ENCODE data around the gene ZBTB2.
A peak's percentile ranks its signal among the peaks of the same experiment; 100 is the strongest.

Gene ZBTB2

DNA sequence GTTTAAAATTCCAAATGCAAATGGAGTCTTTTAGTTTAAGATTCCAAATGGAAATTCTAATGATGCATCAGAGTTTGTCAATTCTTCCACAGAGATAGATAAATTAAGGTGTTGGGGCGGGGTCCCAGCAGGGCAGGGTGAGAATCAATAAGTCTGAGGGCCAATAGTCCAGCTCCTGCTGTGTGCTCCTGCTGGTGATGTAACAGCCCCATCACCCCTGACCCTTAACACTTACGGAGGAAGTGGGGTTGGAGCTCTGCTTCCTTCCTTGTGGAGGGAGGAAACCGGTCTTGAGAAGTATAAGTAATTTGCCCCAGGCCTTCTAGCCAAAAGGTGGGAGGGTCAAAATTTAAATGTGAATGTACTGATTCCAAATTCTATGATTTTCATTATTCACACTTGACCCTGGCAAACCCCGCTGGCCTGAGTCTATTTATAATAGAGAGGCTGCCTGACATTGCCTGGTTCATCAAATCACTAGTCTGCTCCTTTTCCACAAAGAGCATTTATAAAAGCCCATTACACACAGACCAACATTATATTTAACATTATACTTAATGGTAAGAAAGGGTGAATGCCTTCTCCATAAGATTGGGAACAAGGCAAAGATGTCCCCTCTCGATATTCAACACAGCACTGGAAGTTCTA is 17.2 kb downstream of the ZBTB2 start:
- H3K4me3 ChIP-seq (ENCODE audit: low read depth, low read length) = no peak overlapping the region
- no peak for DNase-seq
- TF ChIP-seq, protein P1, sequence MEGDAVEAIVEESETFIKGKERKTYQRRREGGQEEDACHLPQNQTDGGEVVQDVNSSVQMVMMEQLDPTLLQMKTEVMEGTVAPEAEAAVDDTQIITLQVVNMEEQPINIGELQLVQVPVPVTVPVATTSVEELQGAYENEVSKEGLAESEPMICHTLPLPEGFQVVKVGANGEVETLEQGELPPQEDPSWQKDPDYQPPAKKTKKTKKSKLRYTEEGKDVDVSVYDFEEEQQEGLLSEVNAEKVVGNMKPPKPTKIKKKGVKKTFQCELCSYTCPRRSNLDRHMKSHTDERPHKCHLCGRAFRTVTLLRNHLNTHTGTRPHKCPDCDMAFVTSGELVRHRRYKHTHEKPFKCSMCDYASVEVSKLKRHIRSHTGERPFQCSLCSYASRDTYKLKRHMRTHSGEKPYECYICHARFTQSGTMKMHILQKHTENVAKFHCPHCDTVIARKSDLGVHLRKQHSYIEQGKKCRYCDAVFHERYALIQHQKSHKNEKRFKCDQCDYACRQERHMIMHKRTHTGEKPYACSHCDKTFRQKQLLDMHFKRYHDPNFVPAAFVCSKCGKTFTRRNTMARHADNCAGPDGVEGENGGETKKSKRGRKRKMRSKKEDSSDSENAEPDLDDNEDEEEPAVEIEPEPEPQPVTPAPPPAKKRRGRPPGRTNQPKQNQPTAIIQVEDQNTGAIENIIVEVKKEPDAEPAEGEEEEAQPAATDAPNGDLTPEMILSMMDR (IDR thresholded peaks at IDR 0.05; ENCODE audit: low read depth, low read length) = no peak
- no peaks in the 10 kb centered on the region for H3K27me3 ChIP-seq
- peaks cover 7% of the 10 kb centered on the region for H3K4me1 ChIP-seq
- peaks cover 20% of the 10 kb centered on the region for H3K36me3 ChIP-seq
- H3K9me3 ChIP-seq = no peaks in the 10 kb centered on the region

DNA sequence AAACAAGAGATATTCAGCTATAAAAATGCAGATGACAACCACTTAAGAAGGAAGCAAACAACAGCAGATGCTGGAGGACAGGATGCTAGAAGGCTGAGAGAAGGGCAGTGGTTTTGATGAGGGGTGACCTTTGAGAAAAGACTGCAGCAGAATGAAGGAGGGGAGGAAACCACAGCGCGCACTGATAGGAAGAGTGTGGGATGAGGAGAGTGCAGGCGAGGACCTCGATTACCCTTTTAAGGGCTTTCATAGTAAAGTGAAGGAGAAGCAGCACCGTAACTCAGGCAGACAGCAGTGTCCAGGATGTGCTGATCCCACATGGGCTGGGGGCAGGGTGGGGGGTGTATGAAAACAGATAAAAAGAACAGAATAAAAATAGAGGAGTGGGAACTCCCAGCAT is 19.2 kb downstream of the ZBTB2 start:
- Histone ChIP-seq H3K9me3 (no peaks in the 10 kb centered on the region), H3K4me1 (peaks cover 7% of the 10 kb centered on the region), H3K36me3 (peaks cover 20% of the 10 kb centered on the region), H3K27me3 (no peaks in the 10 kb centered on the region), H3K4me3 (ENCODE audit: low read depth, low read length) (no peak overlapping the region)
- TF ChIP-seq, protein P1 (IDR thresholded peaks at IDR 0.05; ENCODE audit: low read depth, low read length) = no peak
- no peak for DNase-seq

DNA sequence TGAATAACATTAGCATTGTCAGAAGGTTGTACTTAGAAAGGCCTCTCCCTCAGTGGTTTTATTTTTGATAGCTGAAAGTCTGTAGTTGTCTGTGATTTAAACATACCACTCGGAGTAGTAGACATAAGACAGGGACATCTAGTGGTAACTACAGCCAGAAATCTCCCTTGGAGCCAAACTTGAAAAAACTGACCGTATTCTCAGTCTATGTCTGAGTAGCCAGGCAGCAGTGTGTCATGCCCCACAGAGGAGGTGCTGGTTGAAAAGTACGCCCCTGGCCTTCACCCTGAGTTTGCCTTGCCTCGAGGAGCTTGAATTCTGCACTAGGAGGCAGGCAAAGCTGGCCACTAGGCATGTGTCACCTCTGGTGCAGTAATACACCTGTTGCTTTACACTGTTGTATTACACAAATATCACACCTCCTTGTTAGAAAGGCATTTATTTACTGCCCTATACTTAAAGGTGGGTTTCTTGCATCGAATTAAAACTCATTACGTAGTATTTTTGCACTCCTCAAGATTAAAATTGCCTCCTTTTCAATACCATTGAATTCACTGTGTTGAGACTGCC is 20.8 kb downstream of the ZBTB2 start:
- Histone ChIP-seq H3K9me3 (no peaks in the 10 kb centered on the region), H3K27me3 (no peaks in the 10 kb centered on the region), H3K4me1 (peaks cover 7% of the 10 kb centered on the region), H3K36me3 (peaks cover 29% of the 10 kb centered on the region), H3K4me3 (ENCODE audit: low read depth, low read length) (no peak overlapping the region)
- TF ChIP-seq, protein P1 (IDR thresholded peaks at IDR 0.05; ENCODE audit: low read depth, low read length) = peak; percentile 16; the same call in 1 of the 2 replicates
- no peak for DNase-seq

DNA sequence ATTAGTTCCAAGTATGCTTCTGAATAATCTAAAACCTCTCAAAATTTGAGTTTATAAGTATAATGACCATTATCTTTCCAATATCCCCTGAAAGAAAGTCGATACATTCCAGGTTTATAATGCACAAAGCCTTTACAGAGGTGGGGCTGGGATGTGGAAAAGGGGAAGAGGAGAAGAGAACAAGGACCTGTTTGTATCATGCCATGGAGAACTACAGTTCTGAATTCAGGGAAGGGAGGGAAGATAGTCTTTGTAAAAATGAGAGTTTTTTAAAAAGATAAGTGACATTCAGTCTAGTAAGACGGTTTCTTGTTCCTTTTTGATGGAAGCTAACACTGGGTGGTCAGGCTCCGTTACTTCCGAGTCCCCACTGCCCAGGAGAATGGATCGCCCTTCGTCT is 26.1 kb downstream of the ZBTB2 start:
- DNase-seq = no peak
- Histone ChIP-seq H3K27me3 (no peaks in the 10 kb centered on the region), H3K4me3 (ENCODE audit: low read depth, low read length) (no peak overlapping the region), H3K36me3 (peaks cover 30% of the 10 kb centered on the region), H3K4me1 (no peaks in the 10 kb centered on the region), H3K9me3 (no peaks in the 10 kb centered on the region)
- TF ChIP-seq, protein P1 (IDR thresholded peaks at IDR 0.05; ENCODE audit: low read depth, low read length) = no peak

DNA sequence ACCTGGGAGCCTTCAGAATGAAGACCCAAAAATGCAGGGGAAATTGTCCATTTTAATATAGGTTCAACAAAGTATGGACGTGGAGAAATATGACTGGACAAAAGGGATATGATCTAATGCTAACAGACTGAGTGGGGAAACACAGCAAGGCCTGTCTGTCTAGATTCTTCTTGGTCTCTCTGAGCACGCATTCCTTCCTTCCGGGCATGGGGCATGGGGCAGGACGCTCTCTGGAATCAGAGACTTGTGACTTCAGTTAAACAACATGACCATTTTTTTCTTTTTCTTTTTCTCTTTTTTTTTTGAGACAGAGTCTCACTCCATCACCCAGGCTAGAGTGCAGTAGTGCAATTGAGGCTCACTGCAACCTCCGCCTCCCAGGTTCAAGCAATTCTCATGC is 31.9 kb downstream of the ZBTB2 start:
- H3K4me1 ChIP-seq = no peaks in the 10 kb centered on the region
- TF ChIP-seq, protein P1 (IDR thresholded peaks at IDR 0.05; ENCODE audit: low read depth, low read length) = no peak
- no peak overlapping the region for H3K4me3 ChIP-seq (ENCODE audit: low read depth, low read length)
- H3K27me3 ChIP-seq = no peaks in the 10 kb centered on the region
- peaks cover 8% of the 10 kb centered on the region for H3K36me3 ChIP-seq
- no peaks in the 10 kb centered on the region for H3K9me3 ChIP-seq
- DNase-seq = no peak

DNA sequence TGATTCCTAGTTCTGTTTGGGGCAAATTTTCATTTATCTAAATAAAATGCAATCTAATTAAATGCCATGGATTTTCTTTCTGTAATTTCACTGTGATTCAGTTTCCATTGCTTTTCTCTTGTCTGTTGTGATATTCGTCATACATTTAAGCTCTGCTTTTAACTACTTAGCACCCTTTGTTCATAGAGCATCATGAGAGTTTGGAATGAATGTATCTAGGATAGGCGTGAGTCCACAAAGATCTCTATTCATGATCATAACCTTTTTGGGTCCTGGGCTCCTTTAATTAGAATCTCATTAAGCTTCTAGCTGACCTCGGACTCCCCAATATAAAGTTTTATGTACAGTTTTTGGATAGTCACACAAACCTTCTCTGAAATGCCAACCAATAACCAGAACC is 32.9 kb downstream of the ZBTB2 start:
- Histone ChIP-seq H3K27me3 (no peaks in the 10 kb centered on the region), H3K4me1 (no peaks in the 10 kb centered on the region), H3K36me3 (peaks cover 8% of the 10 kb centered on the region), H3K9me3 (no peaks in the 10 kb centered on the region), H3K4me3 (ENCODE audit: low read depth, low read length) (no peak overlapping the region)
- TF ChIP-seq, protein P1 (IDR thresholded peaks at IDR 0.05; ENCODE audit: low read depth, low read length) = no peak
- no peak for DNase-seq
